ENCODE data around the gene KRTAP4-6.

- TF ChIP-seq CTCF (IDR thresholded peaks at IDR 0.05; ENCODE audit: low read depth, low read length) (no peak), EZH2phosphoT487 (IDR thresholded peaks at IDR 0.05; ENCODE audit: low read depth) (no peak)
Measured at GRCh38 chr17:41121742-41122141, 18.6 kb downstream of the KRTAP4-6 start.
